Measurements from ENCODE around the gene THSD7A.

The THSD7A gene, protein sequence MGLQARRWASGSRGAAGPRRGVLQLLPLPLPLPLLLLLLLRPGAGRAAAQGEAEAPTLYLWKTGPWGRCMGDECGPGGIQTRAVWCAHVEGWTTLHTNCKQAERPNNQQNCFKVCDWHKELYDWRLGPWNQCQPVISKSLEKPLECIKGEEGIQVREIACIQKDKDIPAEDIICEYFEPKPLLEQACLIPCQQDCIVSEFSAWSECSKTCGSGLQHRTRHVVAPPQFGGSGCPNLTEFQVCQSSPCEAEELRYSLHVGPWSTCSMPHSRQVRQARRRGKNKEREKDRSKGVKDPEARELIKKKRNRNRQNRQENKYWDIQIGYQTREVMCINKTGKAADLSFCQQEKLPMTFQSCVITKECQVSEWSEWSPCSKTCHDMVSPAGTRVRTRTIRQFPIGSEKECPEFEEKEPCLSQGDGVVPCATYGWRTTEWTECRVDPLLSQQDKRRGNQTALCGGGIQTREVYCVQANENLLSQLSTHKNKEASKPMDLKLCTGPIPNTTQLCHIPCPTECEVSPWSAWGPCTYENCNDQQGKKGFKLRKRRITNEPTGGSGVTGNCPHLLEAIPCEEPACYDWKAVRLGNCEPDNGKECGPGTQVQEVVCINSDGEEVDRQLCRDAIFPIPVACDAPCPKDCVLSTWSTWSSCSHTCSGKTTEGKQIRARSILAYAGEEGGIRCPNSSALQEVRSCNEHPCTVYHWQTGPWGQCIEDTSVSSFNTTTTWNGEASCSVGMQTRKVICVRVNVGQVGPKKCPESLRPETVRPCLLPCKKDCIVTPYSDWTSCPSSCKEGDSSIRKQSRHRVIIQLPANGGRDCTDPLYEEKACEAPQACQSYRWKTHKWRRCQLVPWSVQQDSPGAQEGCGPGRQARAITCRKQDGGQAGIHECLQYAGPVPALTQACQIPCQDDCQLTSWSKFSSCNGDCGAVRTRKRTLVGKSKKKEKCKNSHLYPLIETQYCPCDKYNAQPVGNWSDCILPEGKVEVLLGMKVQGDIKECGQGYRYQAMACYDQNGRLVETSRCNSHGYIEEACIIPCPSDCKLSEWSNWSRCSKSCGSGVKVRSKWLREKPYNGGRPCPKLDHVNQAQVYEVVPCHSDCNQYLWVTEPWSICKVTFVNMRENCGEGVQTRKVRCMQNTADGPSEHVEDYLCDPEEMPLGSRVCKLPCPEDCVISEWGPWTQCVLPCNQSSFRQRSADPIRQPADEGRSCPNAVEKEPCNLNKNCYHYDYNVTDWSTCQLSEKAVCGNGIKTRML (N-terminal part only)

GRCh38 chr7:11831736-11832495, at the start of gene THSD7A:
Gene THSD7A, minus strand, starts transcription at chr7:11832198. Its CDS starts 252 bp downstream, at chr7:11831946.
- DNase-seq = peak; percentile 80

- DNase-seq = no peak
Measured at GRCh38 chr7:11881680-11882079, 49.7 kb upstream of the THSD7A start.

- DNase-seq = no peak
Measured at GRCh38 chr7:11875635-11876034, 43.6 kb upstream of the THSD7A start.

- DNase-seq = no peak
Measured at GRCh38 chr7:11865671-11866070, 33.7 kb upstream of the THSD7A start.

GRCh38 chr7:11858622-11859302, 26.8 kb upstream of the THSD7A start:
- peak; percentile 76 for DNase-seq

DNA sequence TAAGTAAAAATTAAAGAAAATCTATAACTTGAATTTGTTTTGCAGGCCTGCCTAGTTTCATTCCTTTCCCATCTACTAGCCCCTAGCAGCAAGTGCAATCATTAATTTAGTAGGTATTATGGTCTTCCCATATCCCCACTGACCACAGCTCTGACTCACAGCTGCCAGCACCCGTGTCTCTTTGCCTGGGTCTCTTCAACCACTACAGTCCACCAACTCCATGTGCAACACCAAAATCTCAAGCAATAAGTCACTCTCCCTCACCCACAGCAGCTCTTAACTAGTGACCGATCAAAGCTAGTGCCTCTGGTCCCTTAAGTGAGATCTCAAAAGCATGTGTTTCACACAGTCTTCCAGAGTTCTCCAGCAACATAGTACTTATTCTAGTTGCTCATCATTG, 26.0 kb upstream of the THSD7A start:
- DNase-seq = no peak

DNA sequence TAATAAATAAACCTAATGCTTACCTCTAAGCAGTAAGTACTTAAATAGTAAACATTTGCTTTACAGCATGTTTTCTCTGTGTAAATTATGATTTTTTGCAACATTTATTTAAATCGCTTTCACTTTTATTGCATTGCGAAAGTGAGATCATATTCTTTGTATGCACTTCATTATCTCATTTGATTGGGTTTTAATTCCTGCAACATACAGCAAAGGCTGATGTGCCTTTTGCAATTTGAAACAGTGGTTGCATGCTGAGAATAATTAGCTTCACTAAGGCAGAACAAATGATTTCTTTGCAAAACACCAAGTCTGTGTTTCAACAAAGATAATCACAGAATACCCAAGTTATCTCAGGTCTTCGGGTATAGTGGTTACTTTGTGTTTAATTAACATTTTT, 16.3 kb upstream of the THSD7A start:
- DNase-seq = no peak

GRCh38 chr7:11847336-11847735, 15.3 kb upstream of the THSD7A start:
- DNase-seq = no peak

DNA sequence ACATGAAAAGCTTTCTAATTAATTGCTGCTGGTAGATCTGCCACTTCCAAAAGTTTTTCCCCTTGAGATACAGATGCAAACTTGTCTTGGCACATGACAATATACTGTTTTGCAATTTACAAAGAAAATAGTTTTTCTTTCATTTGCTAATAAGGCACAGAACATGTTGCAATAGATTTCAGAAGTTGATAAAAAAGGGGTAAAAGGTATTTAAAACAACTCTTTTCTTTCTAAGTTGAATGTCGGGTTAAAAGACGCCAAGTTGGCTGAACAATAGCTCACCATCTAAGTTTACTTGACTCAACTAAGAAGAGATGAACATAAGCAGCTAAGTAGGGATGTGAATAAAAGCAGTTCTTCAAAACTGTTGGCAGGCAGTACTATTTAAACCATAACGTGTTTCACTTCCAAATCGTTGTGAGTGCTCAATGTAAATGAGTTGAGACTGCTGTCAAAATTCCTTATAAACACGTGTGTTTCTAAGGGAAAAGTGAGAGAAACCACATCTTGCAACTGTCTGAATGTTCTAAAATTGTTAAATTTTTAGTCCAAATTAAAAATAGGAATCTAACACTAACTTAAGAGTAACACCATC, 14.5 kb upstream of the THSD7A start:
- DNase-seq = no peak

DNA sequence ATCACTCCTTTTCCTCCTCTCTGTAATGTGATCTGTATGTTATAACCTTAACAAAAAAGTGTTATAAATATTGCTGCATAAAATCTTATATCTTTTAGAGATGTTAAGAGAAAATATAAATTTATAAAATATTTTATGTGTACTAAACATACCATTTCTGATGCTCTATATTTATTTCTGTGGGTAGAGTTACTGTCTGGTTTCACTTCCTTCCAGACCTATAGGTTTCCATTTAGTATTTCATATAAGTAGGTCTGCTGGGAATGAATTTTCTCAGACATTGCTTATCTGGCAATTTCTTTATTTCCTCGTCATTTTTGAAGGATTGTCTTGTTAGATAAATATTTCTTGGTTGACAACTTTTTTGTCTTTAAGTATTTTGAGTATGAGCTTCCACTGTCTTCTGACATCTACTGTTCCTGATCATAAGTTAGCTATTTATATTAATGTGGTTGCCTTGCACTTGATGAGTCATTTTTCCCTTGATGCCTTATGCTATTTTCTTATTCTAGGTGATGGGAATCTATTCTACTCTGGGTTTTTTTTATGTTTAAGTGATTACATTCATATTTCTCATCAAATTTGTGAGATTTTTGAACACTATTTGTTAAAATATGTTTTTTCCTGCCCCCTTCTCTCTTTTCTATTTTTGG, 11.2 kb upstream of the THSD7A start:
- DNase-seq = no peak

- DNase-seq = no peak
Measured at GRCh38 chr7:11841657-11842056, 9.7 kb upstream of the THSD7A start.

DNA sequence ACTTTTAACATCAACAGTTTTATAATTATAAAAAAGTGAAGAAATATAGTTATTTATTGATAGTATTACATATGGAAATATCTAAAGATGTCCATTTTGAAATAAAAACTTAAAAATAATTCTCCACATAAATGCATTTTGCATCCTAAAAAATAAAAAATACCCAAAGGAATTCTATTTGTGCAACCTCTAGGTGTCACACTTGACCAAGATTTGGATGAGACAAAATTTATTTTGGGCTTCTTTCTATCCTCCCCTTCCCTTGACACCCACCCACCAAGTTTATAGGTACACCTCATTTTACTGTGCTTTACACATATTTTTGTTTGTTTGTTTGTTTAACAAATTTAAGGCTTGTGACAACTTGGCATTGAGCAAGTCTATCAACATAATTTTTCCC, 3.3 kb upstream of the THSD7A start:
- peak; percentile 51 for DNase-seq

GRCh38 chr7:11833431-11833830, 1.4 kb upstream of the THSD7A start:
- DNase-seq = peak; percentile 89

- peak; percentile 59 for DNase-seq
Measured at GRCh38 chr7:11831156-11831735, 752 bp downstream of the THSD7A start.

GRCh38 chr7:11830582-11831155, 1.3 kb downstream of the THSD7A start:
- peak; percentile 42 for DNase-seq

GRCh38 chr7:11829954-11830353, 2.0 kb downstream of the THSD7A start:
- DNase-seq = peak; percentile 18

DNA sequence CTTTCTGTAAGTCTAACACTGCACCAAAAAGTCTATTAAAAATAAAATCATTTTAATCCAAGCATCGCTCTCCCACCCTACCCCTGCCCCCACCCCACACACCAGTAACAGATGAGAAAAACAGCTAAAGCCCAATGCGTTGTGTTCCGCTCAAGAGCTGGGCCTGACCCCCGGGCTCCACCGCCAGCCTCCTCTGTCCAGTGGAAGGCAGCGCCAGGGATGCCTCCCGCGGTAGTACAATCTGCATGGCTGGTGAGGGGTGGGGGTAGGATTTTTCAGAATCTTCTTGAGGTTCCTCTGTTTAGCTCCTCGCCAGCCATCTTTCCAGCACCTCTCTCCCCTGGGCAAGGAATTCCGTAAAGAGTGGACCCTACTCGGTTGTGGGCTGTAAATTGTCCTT, 12.1 kb downstream of the THSD7A start:
- DNase-seq = no peak

DNA sequence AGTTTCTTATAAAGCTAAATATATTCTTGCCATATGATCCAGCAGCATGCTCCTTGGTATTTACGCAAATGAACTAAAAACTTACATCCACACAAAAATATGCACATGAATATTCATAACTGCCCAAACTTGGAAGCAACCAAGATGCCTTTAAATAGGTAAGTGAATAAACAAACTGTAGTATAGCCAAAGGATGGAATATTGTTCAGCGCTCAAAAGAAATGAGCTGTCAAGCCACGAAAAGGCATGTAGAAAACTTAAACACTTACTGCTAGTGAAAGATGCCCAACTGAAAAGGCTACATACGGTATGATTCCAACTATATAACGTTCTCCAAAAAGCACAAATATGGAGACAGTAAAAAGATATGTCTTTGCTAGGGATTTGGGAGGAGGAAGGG, 12.7 kb downstream of the THSD7A start:
- no peak for DNase-seq

GRCh38 chr7:11818281-11818680, 13.7 kb downstream of the THSD7A start:
- no peak for DNase-seq

DNA sequence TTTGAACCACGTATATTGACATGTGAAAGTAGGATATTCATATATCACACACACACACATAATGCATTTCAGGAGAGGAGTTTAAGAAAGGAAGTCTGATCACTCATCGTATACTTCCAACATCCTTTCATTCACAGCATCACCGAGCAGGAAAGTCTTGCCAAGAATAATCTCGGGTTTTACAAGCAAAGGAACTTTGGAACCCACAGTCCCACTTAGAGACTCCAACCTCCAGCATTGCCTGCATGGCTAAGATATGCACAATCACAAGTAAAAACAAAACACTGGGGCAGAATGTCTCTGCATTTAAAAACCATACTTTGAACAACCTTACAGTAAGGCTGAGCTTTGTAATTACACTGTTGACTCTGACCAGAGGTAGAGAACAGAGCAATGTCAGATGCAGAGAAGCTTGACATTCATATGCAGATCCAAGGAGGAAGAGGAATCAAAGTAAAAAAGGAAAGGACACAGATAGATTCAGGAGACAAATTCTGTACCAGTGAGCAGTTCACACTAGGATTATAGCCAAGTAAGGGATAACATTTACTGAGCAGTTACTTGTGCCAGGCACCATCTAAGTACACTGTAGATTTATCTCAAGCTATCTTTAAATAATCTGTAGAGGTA, 14.8 kb downstream of the THSD7A start:
- no peak for DNase-seq
